ENCODE results near the gene LRSAM1. TPM values are rescaled to one million over a fixed set of nuclear protein-coding genes. Genes with fewer than 3 reads are reported as not detected.

LRSAM1 gene
- total and polyA plus RNA-seq, 9 of the 15 experiments (the other 6 are each of a cell fraction or from before 2014, with no cell fraction given) = 0.07 to 16.2 (median 4.7) TPM

DNA sequence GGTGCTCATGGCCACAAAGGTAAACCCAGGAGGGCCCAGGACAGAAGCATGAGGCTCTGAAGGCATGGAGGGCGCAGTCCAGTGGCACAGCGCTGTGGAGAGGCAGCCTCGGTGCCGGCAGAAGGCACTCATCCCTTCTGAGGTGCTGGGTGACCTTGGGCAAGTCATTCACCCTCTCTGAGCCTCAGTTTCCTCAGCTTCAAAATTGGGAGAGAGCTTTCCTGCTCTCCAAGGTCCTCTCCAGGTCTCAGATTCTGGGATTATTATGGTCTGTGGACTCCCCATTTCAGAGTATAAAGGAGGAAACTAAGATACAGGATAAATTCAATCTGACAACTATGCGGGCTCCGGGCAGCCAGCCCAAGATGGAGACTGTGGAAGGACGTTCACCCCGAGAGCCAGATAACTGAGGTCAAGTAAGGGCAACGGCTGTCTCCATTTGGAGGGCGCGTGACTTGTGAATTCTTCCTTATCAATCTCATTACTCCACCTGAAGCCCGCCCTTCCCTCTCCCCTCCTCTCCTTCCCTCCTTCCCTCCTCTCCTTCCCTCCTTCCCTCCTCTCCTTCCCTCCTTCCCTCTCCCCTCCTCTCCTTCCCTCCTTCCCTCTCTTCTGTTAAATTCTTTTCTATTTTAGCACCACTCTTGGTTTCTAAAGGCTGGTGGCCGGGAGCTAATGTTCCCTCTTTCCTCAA is 58.1 kb downstream of the LRSAM1 start (continued):
- TF ChIP-seq, protein P1, sequence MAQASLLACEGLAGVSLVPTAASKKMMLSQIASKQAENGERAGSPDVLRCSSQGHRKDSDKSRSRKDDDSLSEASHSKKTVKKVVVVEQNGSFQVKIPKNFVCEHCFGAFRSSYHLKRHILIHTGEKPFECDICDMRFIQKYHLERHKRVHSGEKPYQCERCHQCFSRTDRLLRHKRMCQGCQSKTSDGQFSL (CRISPR knock-in tag; IDR thresholded peaks at IDR 0.05) = no peak
- TF ChIP-seq, protein P1 (tag; IDR thresholded peaks at IDR 0.05) = no peak
- TF ChIP-seq ZNF668 (CRISPR knock-in tag; IDR thresholded peaks at IDR 0.05) (no peak), SNIP1 (IDR thresholded peaks at IDR 0.05; ENCODE audit: low read depth) (no peak), STAT5B (CRISPR knock-in tag; IDR thresholded peaks at IDR 0.05) (no peak), ZNF324 (CRISPR knock-in tag; IDR thresholded peaks at IDR 0.05) (no peak), EWSR1 (IDR thresholded peaks at IDR 0.05; ENCODE audit: borderline replicate concordance, low read depth, partially characterized antibody) (no peak), OTX1 (CRISPR knock-in tag; IDR thresholded peaks at IDR 0.05) (no peak), CBX3 (IDR thresholded peaks at IDR 0.05; ENCODE audit: borderline replicate concordance in 1 of 2, low read length in 2 of 2) (no peak), FIP1L1 (IDR thresholded peaks at IDR 0.05; ENCODE audit: low read depth, low read length, poor library complexity, severe bottlenecking) (no peak), SMAD1 (IDR thresholded peaks at IDR 0.05; ENCODE audit: low read depth, low read length, partially characterized antibody) (no peak), NELFE (IDR thresholded peaks at IDR 0.05; ENCODE audit: insufficient read depth, insufficient read length) (no peak), ZNF41 (CRISPR knock-in tag; conservative IDR thresholded peaks at IDR 0.05) (peak; percentile 74; the same call in 1 of the 2 replicates), MYBL2 (IDR thresholded peaks at IDR 0.05; ENCODE audit: low read depth) (no peak), MYBL2 (CRISPR knock-in tag; IDR thresholded peaks at IDR 0.05; ENCODE audit: borderline replicate concordance) (no peak), TOE1 (IDR thresholded peaks at IDR 0.05; ENCODE audit: borderline replicate concordance) (peak; percentile 85; the same call in 1 of the 2 replicates), TOE1 (CRISPR knock-in tag; IDR thresholded peaks at IDR 0.05; ENCODE audit: borderline replicate concordance, low read depth) (no peak), PHB (CRISPR knock-in tag; IDR thresholded peaks at IDR 0.05) (no peak), HMGN3 (IDR thresholded peaks at IDR 0.05; ENCODE audit: borderline replicate concordance, extremely low read depth, insufficient read length, low read depth, low read length) (peak; percentile 9), PHB2 (IDR thresholded peaks at IDR 0.05; ENCODE audit: low read depth) (no peak)
- TF ChIP-seq, protein P2, sequence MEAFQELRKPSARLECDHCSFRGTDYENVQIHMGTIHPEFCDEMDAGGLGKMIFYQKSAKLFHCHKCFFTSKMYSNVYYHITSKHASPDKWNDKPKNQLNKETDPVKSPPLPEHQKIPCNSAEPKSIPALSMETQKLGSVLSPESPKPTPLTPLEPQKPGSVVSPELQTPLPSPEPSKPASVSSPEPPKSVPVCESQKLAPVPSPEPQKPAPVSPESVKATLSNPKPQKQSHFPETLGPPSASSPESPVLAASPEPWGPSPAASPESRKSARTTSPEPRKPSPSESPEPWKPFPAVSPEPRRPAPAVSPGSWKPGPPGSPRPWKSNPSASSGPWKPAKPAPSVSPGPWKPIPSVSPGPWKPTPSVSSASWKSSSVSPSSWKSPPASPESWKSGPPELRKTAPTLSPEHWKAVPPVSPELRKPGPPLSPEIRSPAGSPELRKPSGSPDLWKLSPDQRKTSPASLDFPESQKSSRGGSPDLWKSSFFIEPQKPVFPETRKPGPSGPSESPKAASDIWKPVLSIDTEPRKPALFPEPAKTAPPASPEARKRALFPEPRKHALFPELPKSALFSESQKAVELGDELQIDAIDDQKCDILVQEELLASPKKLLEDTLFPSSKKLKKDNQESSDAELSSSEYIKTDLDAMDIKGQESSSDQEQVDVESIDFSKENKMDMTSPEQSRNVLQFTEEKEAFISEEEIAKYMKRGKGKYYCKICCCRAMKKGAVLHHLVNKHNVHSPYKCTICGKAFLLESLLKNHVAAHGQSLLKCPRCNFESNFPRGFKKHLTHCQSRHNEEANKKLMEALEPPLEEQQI (IDR thresholded peaks at IDR 0.05) = no peak

Measured in K562 (cell line).